Head of caudate nucleus (tissue), 42 donors: ENCODE results near the gene DHRS12.

Experiments used
- DNase-seq, 42 donors: peaks; one replicate each; pipeline versions ENCODE4 v3.0.0 to v3.0.0-alpha.2; 2020 to 2021; ENCODE audit warnings: mixed read lengths in 7 of 42
- intact Hi-C: fragments of 100-400 bp; cut with DNase I; formaldehyde crosslinking; loops from one replicate; pipeline ENCODE4 v1.15.0; 2022

DHRS12 gene

GRCh38 chr13:51739027-51739764 is 64.8 kb downstream of the DHRS12 start:
- intact Hi-C loops: loop anchor here (10.0 kb wide), 1 partner anchor 154 kb away; the partner anchor contains the start of gene WDFY2

DNA sequence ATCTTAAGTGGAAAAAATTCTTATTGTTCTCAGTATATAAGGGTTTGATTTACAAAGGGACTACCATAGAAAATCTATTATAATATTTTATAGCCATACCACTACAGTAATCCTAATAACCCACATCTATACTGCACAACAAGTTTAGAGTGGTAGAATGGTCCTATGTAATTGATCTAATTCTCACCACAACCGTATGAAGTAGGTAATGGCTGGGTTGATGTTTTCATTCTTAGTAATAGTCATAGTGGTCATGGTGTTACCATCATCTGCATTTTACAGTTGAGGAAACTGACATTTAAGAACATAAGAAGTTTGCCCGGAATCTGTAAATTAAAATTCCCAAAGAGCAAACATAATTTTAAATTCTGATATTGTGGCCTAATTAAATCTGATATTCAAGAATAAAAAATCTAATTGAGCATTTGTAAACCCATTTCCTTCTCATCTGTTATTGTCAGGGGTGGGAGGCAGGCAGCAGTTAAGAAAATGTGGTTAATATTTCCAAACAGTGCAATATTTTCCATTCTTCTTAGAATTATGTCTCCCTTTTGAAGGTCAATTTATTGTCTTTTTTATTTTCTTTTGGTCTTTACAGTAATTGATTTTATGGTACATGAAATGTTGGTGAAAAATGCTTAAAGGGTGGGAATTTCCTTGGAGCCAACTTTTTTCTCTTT is 65.6 kb downstream of the DHRS12 start:
- no peak for DNase-seq
- intact Hi-C loops: loop anchor here (10.0 kb wide), 1 partner anchor 154 kb away; the partner anchor contains the start of gene WDFY2

More at GRCh38 chr13:51739027-51739764, 64.8 kb downstream of the DHRS12 start:
- no peak for DNase-seq

DNA sequence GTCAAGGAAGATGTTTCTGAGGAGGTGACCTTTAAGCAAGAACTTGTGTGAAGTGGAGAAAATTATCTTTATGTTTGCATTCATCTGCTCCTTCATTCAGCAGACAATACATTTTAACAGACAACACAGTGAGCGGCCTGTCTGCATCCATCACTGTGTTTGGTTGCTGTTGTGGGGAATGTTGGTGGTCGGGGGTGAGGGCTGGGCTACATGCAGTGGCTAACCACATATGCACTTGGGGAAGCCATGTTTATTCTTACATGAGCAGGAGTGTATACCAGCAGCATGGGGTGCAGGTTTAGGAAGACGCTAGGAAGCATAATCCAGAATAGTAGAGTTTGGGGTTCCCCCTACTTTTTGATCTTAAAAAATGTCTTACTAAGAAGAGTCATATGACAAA is 66.4 kb downstream of the DHRS12 start:
- DNase-seq: no peak
- intact Hi-C loops: loop anchor here (10.0 kb wide), 1 partner anchor 153 kb away; the partner anchor contains the start of gene WDFY2

DNA sequence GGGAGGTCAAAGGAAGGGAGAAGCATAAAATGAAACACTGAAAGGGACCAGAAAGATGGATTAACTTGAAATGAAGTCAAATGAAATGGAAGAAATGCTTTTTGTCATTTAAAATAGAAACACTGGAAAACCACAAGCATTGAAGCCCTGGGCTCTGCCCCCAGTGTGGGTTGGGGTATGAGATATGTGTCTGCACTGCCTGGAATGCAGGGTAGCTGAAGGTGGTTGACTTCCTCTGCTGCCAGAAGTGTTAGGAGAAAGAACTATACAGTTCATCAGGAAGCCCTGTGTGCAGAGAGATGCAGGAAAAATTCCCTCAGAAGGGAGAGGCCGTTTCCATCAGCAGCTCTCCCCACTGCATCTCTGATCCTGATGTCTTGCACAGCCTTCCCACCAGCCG is 69.2 kb downstream of the DHRS12 start:
- intact Hi-C loops: loop anchor here (10.0 kb wide), 1 partner anchor 150 kb away; the partner anchor contains the start of gene WDFY2
- DNase-seq: no peak

- DNase-seq: no peak
- intact Hi-C loops: loop anchor here (10.0 kb wide), 1 partner anchor 149 kb away; the partner anchor contains the start of gene WDFY2
Observed at GRCh38 chr13:51733374-51734298, 70.3 kb downstream of the DHRS12 start.

GRCh38 chr13:51731759-51732158 is 72.2 kb downstream of the DHRS12 start:
- DNase-seq: no peak
- intact Hi-C loops: loop anchor here (10.0 kb wide), 1 partner anchor 147 kb away; the partner anchor contains the start of gene WDFY2

- intact Hi-C loops: loop anchor here (10.0 kb wide), 1 partner anchor 146 kb away; the partner anchor contains the start of gene WDFY2
- no peak for DNase-seq
Observed at GRCh38 chr13:51730927-51731326, 73.0 kb downstream of the DHRS12 start.

DNA sequence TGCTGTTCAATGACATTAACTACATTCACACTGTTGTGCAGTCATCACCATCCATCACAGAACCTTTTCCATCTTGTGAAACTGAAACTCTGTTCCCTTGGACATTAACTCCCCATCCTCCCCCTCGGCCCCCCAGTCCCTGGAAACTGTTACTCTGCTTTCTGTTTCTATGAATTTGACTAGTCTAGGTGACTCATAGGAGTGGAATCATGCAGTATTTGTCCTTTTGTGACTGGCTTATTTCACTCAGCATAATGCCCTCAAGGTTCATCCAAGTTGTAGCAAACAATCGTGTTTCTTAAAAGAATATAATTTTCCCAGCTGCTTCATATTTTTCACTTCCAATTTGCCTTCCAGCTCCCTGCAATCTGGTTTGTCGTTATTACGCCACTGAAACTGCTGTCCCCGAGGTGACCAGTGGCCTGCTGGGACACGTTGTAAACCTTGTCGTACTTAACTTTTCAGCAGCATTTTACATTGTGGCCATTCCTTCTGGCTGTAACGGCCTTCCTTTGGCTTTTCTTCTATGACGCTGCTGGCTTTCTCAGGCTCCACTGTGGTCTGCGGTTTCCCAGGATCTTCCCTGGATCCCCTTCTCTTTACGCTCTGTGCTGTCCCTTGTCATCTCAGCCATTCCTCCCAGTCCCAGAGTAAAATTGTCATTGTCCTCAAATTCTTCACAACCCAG is 74.0 kb downstream of the DHRS12 start:
- DNase-seq: no peak
- intact Hi-C loops: loop anchor here (10.0 kb wide), 3 partner anchors 95 to 275 kb away; partner anchors contain the start of genes INTS6 and WDFY2

DNA sequence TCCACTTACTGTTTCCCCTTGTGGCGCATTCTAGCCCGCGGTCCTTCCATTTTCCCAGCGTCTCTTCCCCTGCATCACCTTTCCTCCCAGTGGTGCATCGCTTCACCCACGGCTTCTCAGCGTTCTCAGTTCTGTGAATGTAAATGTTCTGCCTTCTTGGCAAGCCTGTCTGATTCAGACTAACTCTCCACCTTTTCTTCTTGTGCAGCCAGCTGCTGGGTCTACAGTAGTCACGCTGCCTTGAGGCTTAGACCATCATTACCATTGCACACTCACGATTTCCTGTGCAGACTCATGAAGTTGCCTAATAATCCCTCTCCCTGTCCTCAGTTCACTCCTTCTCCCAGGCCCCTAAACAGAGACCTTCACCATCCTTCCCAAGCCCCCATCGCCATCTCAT is 75.0 kb downstream of the DHRS12 start:
- intact Hi-C loops: loop anchor here (10.0 kb wide), 2 partner anchors 94 to 274 kb away; partner anchors contain the start of gene INTS6
- no peak for DNase-seq

DNA sequence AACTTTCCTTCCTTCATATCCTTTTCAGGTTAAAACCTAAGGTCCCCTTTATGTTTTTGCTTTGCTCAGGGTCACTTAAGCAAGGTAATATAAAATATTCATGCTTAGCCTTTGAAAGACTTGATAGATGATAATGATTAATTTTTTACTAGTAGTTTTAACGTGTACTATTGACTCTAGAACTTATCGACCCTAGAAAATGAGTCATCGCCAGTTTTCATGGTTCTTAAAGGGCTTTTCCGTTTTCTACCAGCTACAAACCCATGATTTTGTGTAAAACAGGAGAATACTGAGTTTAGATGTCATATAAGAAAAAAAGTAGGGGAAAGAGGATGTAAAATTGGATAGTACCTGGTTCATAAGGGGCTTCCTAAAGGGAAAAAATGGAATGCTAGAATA is 75.7 kb downstream of the DHRS12 start:
- intact Hi-C loops: loop anchor here (10.0 kb wide), 2 partner anchors 93 to 273 kb away; partner anchors contain the start of gene INTS6
- DNase-seq: no peak

DNA sequence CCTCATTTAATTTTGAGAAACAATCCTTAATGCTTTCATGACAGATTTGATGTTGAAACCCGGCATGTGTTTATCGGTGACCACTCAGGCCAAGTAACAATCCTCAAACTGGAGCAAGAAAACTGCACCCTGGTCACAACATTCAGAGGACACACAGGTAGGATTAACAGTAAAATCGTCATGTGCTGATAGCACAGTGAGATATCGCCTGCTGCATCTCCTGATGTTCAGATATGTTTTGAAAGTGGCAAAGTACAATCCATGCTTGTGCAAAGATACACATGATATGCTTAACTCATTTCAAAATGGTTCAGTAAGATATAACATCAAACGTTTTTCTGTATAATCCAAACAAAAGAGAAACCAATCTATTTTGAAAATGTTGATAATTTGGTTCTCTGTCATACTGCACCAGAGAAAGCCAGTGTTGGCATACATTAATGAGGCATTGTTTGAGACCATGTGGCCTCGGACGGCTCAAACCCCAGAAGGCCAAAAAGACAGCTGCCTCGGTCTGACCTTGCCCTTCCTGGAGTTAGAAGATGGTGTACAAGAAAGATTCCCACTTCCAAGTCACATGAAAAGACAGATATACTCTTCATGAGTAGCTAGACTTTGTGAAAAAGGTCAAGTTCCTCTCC is 76.2 kb downstream of the DHRS12 start:
- DNase-seq: peak in 39 of 42 donors; percentile 12 to 82 (median 51)
- intact Hi-C loops: loop anchor here (10.0 kb wide), 2 partner anchors 93 to 273 kb away; partner anchors contain the start of gene INTS6

DNA sequence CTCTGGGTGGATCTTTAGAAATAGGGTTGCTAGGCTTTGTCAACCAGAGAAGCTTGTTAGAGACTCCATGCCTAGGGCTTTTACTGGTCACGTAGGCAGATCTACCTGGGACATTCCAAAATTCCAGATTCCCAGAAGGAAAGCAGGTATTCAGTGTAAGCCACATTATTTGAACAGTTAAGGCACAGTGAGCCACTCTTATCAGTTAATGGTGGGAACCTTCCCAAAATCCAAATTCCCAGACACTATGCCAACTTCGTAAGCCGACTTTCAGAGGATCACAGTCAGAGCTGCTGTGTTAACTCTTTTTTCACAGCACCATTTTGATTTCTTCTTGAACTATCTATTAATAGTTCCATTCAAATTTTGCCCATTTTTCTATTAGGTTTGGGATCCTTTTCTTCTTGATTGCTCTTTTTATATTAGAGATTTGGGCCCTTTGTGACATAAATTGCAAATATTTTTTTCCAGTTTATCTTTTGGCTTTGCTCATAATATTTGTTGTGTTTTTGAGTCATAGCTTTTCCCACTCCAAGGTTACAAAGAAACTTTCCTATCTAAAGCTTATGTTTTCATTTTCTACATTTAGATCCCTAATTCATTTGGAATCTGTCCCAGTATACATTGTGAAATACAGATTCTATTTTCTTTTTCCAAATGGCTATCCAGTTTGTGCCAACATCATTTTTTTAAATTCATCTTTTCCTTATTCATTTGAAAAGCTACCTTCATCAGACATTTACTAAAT is 77.3 kb downstream of the DHRS12 start:
- intact Hi-C loops: loop anchor here (10.0 kb wide), 2 partner anchors 92 to 272 kb away; partner anchors contain the start of gene INTS6
- no peak for DNase-seq

- intact Hi-C loops: loop anchor here (10.0 kb wide), 2 partner anchors 90 to 270 kb away; partner anchors contain the start of gene INTS6
- no peak for DNase-seq
Observed at GRCh38 chr13:51724721-51725120, 79.2 kb downstream of the DHRS12 start.

- intact Hi-C loops: loop anchor here (10.0 kb wide), 2 partner anchors 89 to 269 kb away; partner anchors contain the start of gene INTS6
- peak in 21 of 42 donors; percentile 17 to 76 (median 40) for DNase-seq
Observed at GRCh38 chr13:51723529-51723928, 80.4 kb downstream of the DHRS12 start.

GRCh38 chr13:51721496-51721895 is 82.5 kb downstream of the DHRS12 start:
- DNase-seq: peak in 9 of 42 donors; percentile 14 to 62 (median 27)

DNA sequence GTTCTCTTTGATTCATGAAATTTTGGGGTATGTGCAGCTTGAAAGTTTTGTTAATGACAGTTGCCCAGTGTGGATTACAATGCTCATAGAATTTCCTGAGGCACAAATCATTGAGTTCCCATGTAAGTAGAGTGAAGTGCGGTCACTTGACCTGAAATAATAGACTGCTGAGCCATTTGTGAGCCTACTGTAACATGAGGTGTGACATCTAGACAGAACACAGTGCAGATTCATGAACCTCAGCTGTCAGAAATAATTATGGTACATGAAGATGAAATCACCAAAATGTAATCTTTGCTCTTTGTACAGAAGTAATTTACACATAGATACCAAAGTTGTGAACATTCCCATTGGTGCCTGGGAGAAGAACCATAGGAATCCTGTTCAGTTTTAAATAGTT is 84.6 kb downstream of the DHRS12 start:
- intact Hi-C loops: no loop called here
- no peak for DNase-seq

More at GRCh38 chr13:51721496-51721895, 82.5 kb downstream of the DHRS12 start:
- intact Hi-C loops: loop anchor here (10.0 kb wide), 2 partner anchors 87 to 267 kb away; partner anchors contain the start of gene INTS6
